AG04449 (cell line): ENCODE measurements around the gene TMTC1.

Experiments used
- CTCF ChIA-PET: fragments of 350-600 bp; formaldehyde crosslinking; extraction: SDS; loops from one replicate; lab custom pipeline; 2021; ENCODE audit warnings: antibody characterized with exemption; lab: Yijun Ruan, JAX
- POLR2A ChIA-PET: fragments of 400-600, 350-600 bp; formaldehyde crosslinking; extraction: SDS; loops from one replicate; lab custom pipeline; 2020; ENCODE audit warnings: antibody characterized with exemption, inconsistent platforms; lab: Yijun Ruan, JAX
- DNase-seq: peaks from one replicate; pipeline ENCODE4 v3.0.0-alpha.2; 2010; ENCODE audit warnings: low read depth, low spot score
- H3K4me3 ChIP-seq: 2 replicates; pipeline ENCODE4 v1.5.1; 2011; ENCODE audit warnings: low read depth, mild to moderate bottlenecking, control low read depth, low read length
- CTCF ChIP-seq: IDR thresholded peaks from one replicate; pipeline ENCODE4 v1.5.1; 2011; ENCODE audit warnings: mild to moderate bottlenecking, moderate library complexity, low read length, control low read depth, inconsistent platforms; ENCODE audit not compliant: insufficient read depth; ENCODE audit errors: missing control alignments

TMTC1 gene

GRCh38 chr12:29582677-29583272, 201.0 kb downstream of the TMTC1 start:
- DNase-seq = no peak
- no peak for TF ChIP-seq CTCF
- ChIA-PET CTCF (no interaction called here), POLR2A (no interaction called here)
- no peak overlapping the region for H3K4me3 ChIP-seq

GRCh38 chr12:29582146-29582545, 201.6 kb downstream of the TMTC1 start:
- CTCF ChIA-PET = no interaction called here
- POLR2A ChIA-PET = no interaction called here
- DNase-seq = no peak
- no peak for TF ChIP-seq CTCF
- H3K4me3 ChIP-seq = no peak overlapping the region

- no peak for TF ChIP-seq CTCF
- ChIA-PET CTCF (no interaction called here), POLR2A (no interaction called here)
- no peak for DNase-seq
- H3K4me3 ChIP-seq = no peak overlapping the region
These were observed 202.1 kb downstream of the TMTC1 start for GRCh38 chr12:29581631-29582030.

- TF ChIP-seq CTCF = no peak
- H3K4me3 ChIP-seq = no peak overlapping the region
- POLR2A ChIA-PET = no interaction called here
- DNase-seq = no peak
- CTCF ChIA-PET = no interaction called here
These were observed 202.8 kb downstream of the TMTC1 start for GRCh38 chr12:29580971-29581370.

- no peak overlapping the region for H3K4me3 ChIP-seq
- CTCF ChIA-PET = no interaction called here
- DNase-seq = no peak
- no peak for TF ChIP-seq CTCF
- POLR2A ChIA-PET = no interaction called here
These were observed 205.0 kb downstream of the TMTC1 start for GRCh38 chr12:29578731-29579130.

GRCh38 chr12:29578070-29578469, 205.7 kb downstream of the TMTC1 start:
- H3K4me3 ChIP-seq = no peak overlapping the region
- ChIA-PET POLR2A (no interaction called here), CTCF (no interaction called here)
- no peak for DNase-seq
- no peak for TF ChIP-seq CTCF
